Liver (tissue), 9 donors: ENCODE data around the gene SLIT3. TPM values are rescaled to one million over a fixed set of nuclear protein-coding genes. Genes with fewer than 3 reads are reported as not detected.

ENCODE experiments used
- DNase-seq: peaks from one replicate; pipeline ENCODE4 v3.0.0-alpha.2; 2017; ENCODE audit warnings: low spot score
- H3K27ac ChIP-seq, 2 donors: one replicate each; pipeline ENCODE4 v1.7.0; 2013; ENCODE audit warnings: inconsistent platforms in 2 of 2, low read length in 2 of 2, control low read depth in 1 of 2, low read depth in 1 of 2, mild to moderate bottlenecking in 1 of 2
- H3K27me3 ChIP-seq, 4 donors: one replicate each; pipeline versions ENCODE4 v1.6.1 to v1.7.0; 2013; ENCODE audit warnings: low read length in 3 of 4, inconsistent platforms in 1 of 4, mild to moderate bottlenecking in 1 of 4, moderate library complexity in 1 of 4; ENCODE audit not compliant: control insufficient read depth in 4 of 4, insufficient read depth in 4 of 4
- H3K36me3 ChIP-seq, 4 donors: one replicate each; pipeline versions ENCODE4 v1.6.1 to v1.7.0; 2013; ENCODE audit warnings: low read length in 3 of 4, mild to moderate bottlenecking in 3 of 4, low read depth in 1 of 4, moderate library complexity in 1 of 4; ENCODE audit not compliant: control insufficient read depth in 4 of 4, insufficient read depth in 3 of 4
- H3K4me1 ChIP-seq, 4 donors: one replicate each; pipeline versions ENCODE4 v1.6.1 to v1.7.0; 2013; ENCODE audit warnings: low read length in 3 of 4, mild to moderate bottlenecking in 3 of 4, moderate library complexity in 1 of 4; ENCODE audit not compliant: control insufficient read depth in 4 of 4, insufficient read depth in 4 of 4
- H3K4me3 ChIP-seq, 3 donors: one replicate each; pipeline versions ENCODE4 v1.6.1 to v1.7.0; 2013; ENCODE audit warnings: low read length in 3 of 3, control low read depth in 1 of 3, low read depth in 1 of 3, mild to moderate bottlenecking in 1 of 3
- H3K9ac ChIP-seq, 2 donors: one replicate each; pipeline ENCODE4 v1.7.0; 2013; ENCODE audit warnings: low read length in 2 of 2, mild to moderate bottlenecking in 2 of 2, moderate library complexity in 2 of 2, control low read depth in 1 of 2, low read depth in 1 of 2
- H3K9me3 ChIP-seq, 4 donors: one replicate each; pipeline versions ENCODE4 v1.6.1 to v1.7.0; 2013; ENCODE audit warnings: low read length in 3 of 4; ENCODE audit not compliant: control insufficient read depth in 4 of 4
- EGR1 ChIP-seq, 2 donors: IDR thresholded peaks; 2 replicates each; pipeline ENCODE4 v1.6.1; 2016 to 2018; ENCODE audit warnings: antibody characterized with exemption in 2 of 2, low read depth in 2 of 2
- FOXA1 ChIP-seq: IDR thresholded peaks from 2 replicates; pipeline ENCODE4 v1.6.1; 2016; ENCODE audit warnings: antibody characterized with exemption
- FOXA2 ChIP-seq: IDR thresholded peaks from 2 replicates; pipeline ENCODE4 v1.6.1; 2016; ENCODE audit warnings: antibody characterized with exemption
- GABPA ChIP-seq, 2 donors: IDR thresholded peaks in 1 of 2; conservative IDR thresholded peaks in 1 of 2; 2 replicates each; pipeline ENCODE4 v1.6.1; 2016; ENCODE audit warnings: antibody characterized with exemption in 2 of 2, mild to moderate bottlenecking in 1 of 2, moderate library complexity in 1 of 2
- HNF4A ChIP-seq, 2 donors: conservative IDR thresholded peaks; 2 replicates each; pipeline ENCODE4 v1.6.1; 2016; ENCODE audit warnings: antibody characterized with exemption in 2 of 2, mild to moderate bottlenecking in 2 of 2
- HNF4G ChIP-seq: IDR thresholded peaks from 2 replicates; pipeline ENCODE4 v1.6.1; 2016; ENCODE audit warnings: antibody characterized with exemption
- JUND ChIP-seq, 2 donors: IDR thresholded peaks; 2 replicates each; pipeline ENCODE4 v1.6.1; 2016; ENCODE audit warnings: antibody characterized with exemption in 2 of 2
- NR2F2 ChIP-seq: IDR thresholded peaks from 2 replicates; pipeline ENCODE4 v1.6.1; 2016; ENCODE audit warnings: antibody characterized with exemption
- RAD21 ChIP-seq, 2 donors: IDR thresholded peaks; 2 replicates each; pipeline ENCODE4 v1.6.1; 2016; ENCODE audit warnings: antibody characterized with exemption in 2 of 2, mild to moderate bottlenecking in 2 of 2
- RXRA ChIP-seq, 2 donors: IDR thresholded peaks; 2 replicates each; pipeline ENCODE4 v1.6.1; 2017 to 2018; ENCODE audit warnings: antibody characterized with exemption in 2 of 2, mild to moderate bottlenecking in 1 of 2
- SP1 ChIP-seq: IDR thresholded peaks from 2 replicates; pipeline ENCODE4 v1.6.1; 2018; ENCODE audit warnings: antibody characterized with exemption, mild to moderate bottlenecking
- TAF1 ChIP-seq: conservative IDR thresholded peaks from 2 replicates; pipeline ENCODE4 v1.6.1; 2016; ENCODE audit warnings: antibody characterized with exemption, mild to moderate bottlenecking
- YY1 ChIP-seq: IDR thresholded peaks from 2 replicates; pipeline ENCODE4 v1.6.1; 2016; ENCODE audit warnings: antibody characterized with exemption, mild to moderate bottlenecking
- WGBS: extraction: QIAGEN DNeasy Blood & Tissue Kit; methylation state at CpG from one replicate; pipeline ENCODE4 v1.1.7; 2013; 5-methylcytosine and 5-hydroxymethylcytosine counted together
- polyA plus RNA-seq, 2 donors: library from polyadenylated mRNA; stranded (reverse) in 1 of 2; unstranded in 1 of 2; fragments of 200-250 nt in 1 of 2; fragments of >200 nt in 1 of 2; fragmentation: Nextera tagmentation in 1 of 2; extraction: Ambion mirVana in 1 of 2; gene quantifications; one replicate each; pipeline versions ENCODE4 v1.2.1 to v1.2.3, GENCODE V29; 2013 to 2015
- total RNA-seq, 2 donors: library from RNA; depleted of rRNA; stranded (reverse); fragments of >200 nt; gene quantifications; one replicate each; pipeline ENCODE4 v1.2.3, GENCODE V29; 2014
- TF ChIP-seq, protein P1 (sequence below): fragments of 150-350 bp; IDR thresholded peaks from 2 replicates; pipeline ENCODE4 v1.5.1; 2017; ENCODE audit warnings: improper control_type of control experiment, low read depth, low read length; ENCODE audit not compliant: missing input control
- TF ChIP-seq, protein P2 (sequence below): IDR thresholded peaks from 2 replicates; pipeline ENCODE4 v1.6.1; 2016; ENCODE audit warnings: antibody characterized with exemption
- TF ChIP-seq, protein P3 (sequence below): IDR thresholded peaks from 2 replicates; pipeline ENCODE4 v1.6.1; 2016; ENCODE audit warnings: antibody characterized with exemption, mild to moderate bottlenecking
- TF ChIP-seq, protein P4 (sequence below): IDR thresholded peaks from 2 replicates; pipeline ENCODE4 v1.6.1; 2016; ENCODE audit warnings: antibody characterized with exemption
- TF ChIP-seq, protein P5 (sequence below): IDR thresholded peaks from 2 replicates; pipeline ENCODE4 v1.6.1; 2016; ENCODE audit warnings: antibody characterized with exemption
- donor health status: healthy.
- donor health status: healthy.
- donor health status: healthy.
- donor health status: healthy.
- donor health status: healthy.

The SLIT3 gene
- total and polyA plus RNA-seq, 4 donors, result 0.61 to 1.3 (median 0.91) TPM

DNA sequence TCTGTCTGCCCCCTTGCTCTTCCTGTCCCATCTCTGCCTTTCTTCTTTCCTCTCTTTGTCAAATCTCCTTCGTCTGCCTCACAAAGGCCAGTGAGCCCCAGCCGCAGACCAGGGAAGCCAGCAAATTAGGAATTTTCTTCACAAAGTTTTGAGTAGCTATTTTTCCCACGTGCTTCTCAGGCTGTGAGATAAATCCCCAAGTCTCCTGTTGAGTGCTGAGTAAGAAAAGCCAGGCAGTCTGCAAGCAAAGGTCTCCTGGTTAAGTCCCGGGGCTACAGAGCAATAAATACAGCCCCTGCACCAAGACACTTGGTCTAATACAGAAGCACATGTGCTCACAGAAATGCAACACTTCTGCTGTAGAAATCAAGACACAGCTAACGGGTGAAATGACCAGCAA, 284.9 kb downstream of the SLIT3 start (continued):
- TF ChIP-seq, protein P1, sequence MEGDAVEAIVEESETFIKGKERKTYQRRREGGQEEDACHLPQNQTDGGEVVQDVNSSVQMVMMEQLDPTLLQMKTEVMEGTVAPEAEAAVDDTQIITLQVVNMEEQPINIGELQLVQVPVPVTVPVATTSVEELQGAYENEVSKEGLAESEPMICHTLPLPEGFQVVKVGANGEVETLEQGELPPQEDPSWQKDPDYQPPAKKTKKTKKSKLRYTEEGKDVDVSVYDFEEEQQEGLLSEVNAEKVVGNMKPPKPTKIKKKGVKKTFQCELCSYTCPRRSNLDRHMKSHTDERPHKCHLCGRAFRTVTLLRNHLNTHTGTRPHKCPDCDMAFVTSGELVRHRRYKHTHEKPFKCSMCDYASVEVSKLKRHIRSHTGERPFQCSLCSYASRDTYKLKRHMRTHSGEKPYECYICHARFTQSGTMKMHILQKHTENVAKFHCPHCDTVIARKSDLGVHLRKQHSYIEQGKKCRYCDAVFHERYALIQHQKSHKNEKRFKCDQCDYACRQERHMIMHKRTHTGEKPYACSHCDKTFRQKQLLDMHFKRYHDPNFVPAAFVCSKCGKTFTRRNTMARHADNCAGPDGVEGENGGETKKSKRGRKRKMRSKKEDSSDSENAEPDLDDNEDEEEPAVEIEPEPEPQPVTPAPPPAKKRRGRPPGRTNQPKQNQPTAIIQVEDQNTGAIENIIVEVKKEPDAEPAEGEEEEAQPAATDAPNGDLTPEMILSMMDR, result no peak

DNA sequence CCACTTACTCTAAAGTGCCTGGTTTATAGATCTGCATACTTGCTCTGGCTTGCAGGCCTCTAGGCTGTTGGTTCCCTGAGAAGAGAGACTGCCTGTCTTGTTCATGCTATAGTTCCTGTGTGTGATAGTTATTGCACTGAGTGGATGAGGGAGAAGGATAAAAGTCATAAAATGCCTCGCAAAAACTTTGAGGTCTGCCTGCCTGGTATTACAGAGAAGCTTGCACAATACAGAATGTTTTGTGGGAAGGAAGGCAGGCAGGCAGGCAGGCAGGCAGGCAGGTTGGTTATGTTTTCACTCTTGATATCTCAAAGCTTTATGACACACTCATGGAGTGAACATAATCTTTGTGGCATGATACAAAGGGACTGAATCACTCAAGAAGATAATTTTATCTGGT, 287.1 kb downstream of the SLIT3 start:
- Histone ChIP-seq H3K36me3 (no peaks in the 10 kb centered on the region), H3K27ac (no peak overlapping the region), H3K9ac (no peak overlapping the region), H3K4me1 (no peaks in the 10 kb centered on the region), H3K27me3 (peaks cover 0 to 8% (median 0%) of the 10 kb centered on the region in 4 donors), H3K4me3 (no peak overlapping the region), H3K9me3 (no peaks in the 10 kb centered on the region)
- WGBS, result 71% methylated on average over 1 of the region's 1 CpG
- no peak for DNase-seq
- TF ChIP-seq FOXA2 (no peak), RXRA (IDR thresholded peaks at IDR 0.05) (no peak), GABPA (IDR thresholded peaks at IDR 0.05 in 1 of 2, conservative IDR thresholded peaks at IDR 0.05 in 1 of 2) (no peak), HNF4A (conservative IDR thresholded peaks at IDR 0.05) (no peak), JUND (IDR thresholded peaks at IDR 0.05) (no peak), RAD21 (IDR thresholded peaks at IDR 0.05) (no peak), TAF1 (no peak), FOXA1 (no peak), YY1 (no peak), EGR1 (IDR thresholded peaks at IDR 0.05; ENCODE audit: low read depth in 2 of 2) (no peak), HNF4G (no peak), NR2F2 (no peak), SP1 (no peak)
- TF ChIP-seq, protein P2, sequence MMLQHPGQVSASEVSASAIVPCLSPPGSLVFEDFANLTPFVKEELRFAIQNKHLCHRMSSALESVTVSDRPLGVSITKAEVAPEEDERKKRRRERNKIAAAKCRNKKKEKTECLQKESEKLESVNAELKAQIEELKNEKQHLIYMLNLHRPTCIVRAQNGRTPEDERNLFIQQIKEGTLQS, result no peak
- TF ChIP-seq, protein P3, sequence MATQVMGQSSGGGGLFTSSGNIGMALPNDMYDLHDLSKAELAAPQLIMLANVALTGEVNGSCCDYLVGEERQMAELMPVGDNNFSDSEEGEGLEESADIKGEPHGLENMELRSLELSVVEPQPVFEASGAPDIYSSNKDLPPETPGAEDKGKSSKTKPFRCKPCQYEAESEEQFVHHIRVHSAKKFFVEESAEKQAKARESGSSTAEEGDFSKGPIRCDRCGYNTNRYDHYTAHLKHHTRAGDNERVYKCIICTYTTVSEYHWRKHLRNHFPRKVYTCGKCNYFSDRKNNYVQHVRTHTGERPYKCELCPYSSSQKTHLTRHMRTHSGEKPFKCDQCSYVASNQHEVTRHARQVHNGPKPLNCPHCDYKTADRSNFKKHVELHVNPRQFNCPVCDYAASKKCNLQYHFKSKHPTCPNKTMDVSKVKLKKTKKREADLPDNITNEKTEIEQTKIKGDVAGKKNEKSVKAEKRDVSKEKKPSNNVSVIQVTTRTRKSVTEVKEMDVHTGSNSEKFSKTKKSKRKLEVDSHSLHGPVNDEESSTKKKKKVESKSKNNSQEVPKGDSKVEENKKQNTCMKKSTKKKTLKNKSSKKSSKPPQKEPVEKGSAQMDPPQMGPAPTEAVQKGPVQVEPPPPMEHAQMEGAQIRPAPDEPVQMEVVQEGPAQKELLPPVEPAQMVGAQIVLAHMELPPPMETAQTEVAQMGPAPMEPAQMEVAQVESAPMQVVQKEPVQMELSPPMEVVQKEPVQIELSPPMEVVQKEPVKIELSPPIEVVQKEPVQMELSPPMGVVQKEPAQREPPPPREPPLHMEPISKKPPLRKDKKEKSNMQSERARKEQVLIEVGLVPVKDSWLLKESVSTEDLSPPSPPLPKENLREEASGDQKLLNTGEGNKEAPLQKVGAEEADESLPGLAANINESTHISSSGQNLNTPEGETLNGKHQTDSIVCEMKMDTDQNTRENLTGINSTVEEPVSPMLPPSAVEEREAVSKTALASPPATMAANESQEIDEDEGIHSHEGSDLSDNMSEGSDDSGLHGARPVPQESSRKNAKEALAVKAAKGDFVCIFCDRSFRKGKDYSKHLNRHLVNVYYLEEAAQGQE, result no peak
- TF ChIP-seq, protein P1, result no peak
- TF ChIP-seq, protein P4, sequence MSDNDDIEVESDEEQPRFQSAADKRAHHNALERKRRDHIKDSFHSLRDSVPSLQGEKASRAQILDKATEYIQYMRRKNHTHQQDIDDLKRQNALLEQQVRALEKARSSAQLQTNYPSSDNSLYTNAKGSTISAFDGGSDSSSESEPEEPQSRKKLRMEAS, result no peak
- TF ChIP-seq, protein P5, sequence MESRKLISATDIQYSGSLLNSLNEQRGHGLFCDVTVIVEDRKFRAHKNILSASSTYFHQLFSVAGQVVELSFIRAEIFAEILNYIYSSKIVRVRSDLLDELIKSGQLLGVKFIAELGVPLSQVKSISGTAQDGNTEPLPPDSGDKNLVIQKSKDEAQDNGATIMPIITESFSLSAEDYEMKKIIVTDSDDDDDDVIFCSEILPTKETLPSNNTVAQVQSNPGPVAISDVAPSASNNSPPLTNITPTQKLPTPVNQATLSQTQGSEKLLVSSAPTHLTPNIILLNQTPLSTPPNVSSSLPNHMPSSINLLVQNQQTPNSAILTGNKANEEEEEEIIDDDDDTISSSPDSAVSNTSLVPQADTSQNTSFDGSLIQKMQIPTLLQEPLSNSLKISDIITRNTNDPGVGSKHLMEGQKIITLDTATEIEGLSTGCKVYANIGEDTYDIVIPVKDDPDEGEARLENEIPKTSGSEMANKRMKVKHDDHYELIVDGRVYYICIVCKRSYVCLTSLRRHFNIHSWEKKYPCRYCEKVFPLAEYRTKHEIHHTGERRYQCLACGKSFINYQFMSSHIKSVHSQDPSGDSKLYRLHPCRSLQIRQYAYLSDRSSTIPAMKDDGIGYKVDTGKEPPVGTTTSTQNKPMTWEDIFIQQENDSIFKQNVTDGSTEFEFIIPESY, result no peak
